WTC11 (cell line): Measurements from ENCODE around the gene PCIF1. TPM values are rescaled to one million over a fixed set of nuclear protein-coding genes. Genes with fewer than 3 reads are reported as not detected.

Experiments used
- ATAC-seq: fragments of 200-7000 bp; cut with Tn5 transposase; 2 replicates; pipeline ENCODE4 v1.10.0; 2021; ENCODE audit warnings: mild to moderate bottlenecking, moderate library complexity
- CTCF ChIA-PET: fragments of 300-600 bp; sonication (Branson Sonifier 250); formaldehyde crosslinking; loops from one replicate; lab custom pipeline; 2021; ENCODE audit warnings: antibody characterized with exemption; lab: Charles Lee
- POLR2A ChIA-PET: fragments of 350-600 bp; sonication (Branson Sonifier 250); formaldehyde crosslinking; loops from one replicate; lab custom pipeline; 2021; ENCODE audit warnings: antibody characterized with exemption; lab: Charles Lee
- DNase-seq: peaks from one replicate; pipeline ENCODE4 v3.0.0; 2021; ENCODE audit warnings: low spot score
- H3K27ac Mint-ChIP-seq: 2 replicates; pipeline ENCODE4 v1.8.0; 2021; ENCODE audit warnings: mixed read lengths
- H3K27me3 Mint-ChIP-seq: 2 replicates; pipeline ENCODE4 v1.8.0; 2021; ENCODE audit warnings: low read depth, mild to moderate bottlenecking, moderate library complexity, mixed read lengths
- H3K36me3 Mint-ChIP-seq: 2 replicates; pipeline ENCODE4 v1.8.0; 2021; ENCODE audit warnings: mixed read lengths
- H3K4me1 Mint-ChIP-seq: 2 replicates; pipeline ENCODE4 v1.8.0; 2022; ENCODE audit warnings: mixed read lengths
- H3K4me3 Mint-ChIP-seq: 2 replicates; pipeline ENCODE4 v1.8.0; 2021; ENCODE audit warnings: mild to moderate bottlenecking, moderate library complexity, mixed read lengths
- H3K9me3 Mint-ChIP-seq: 2 replicates; pipeline ENCODE4 v1.8.0; 2021; ENCODE audit warnings: mixed read lengths
- ARID4B ChIP-seq: sonication (generic); formaldehyde crosslinking; IDR thresholded peaks from 2 replicates; pipeline ENCODE4 v1.8.0; 2023; ENCODE audit warnings: missing genetic modification reagents, mild to moderate bottlenecking, borderline replicate concordance
- ATF1 ChIP-seq: sonication (generic); formaldehyde crosslinking; IDR thresholded peaks from 2 replicates; pipeline ENCODE4 v1.8.1; 2023; ENCODE audit warnings: mild to moderate bottlenecking, moderate library complexity, missing genetic modification reagents
- ERG ChIP-seq: fragments of 250-450 bp; sonication (Bioruptor Pico); IDR thresholded peaks from 2 replicates; pipeline ENCODE4 v1.8.0; 2021; ENCODE audit warnings: mild to moderate bottlenecking
- GABPB1 ChIP-seq: sonication (generic); formaldehyde crosslinking; IDR thresholded peaks from 2 replicates; pipeline ENCODE4 v1.8.1; 2023; ENCODE audit warnings: mild to moderate bottlenecking, missing genetic modification reagents
- HMGA2 ChIP-seq: fragments of 250-450 bp; sonication (Bioruptor Pico); IDR thresholded peaks from 2 replicates; pipeline ENCODE4 v1.4.0; 2021; ENCODE audit warnings: mild to moderate bottlenecking, moderate library complexity
- JAZF1 ChIP-seq: fragments of 250-450 bp; sonication (Bioruptor Pico); IDR thresholded peaks from 2 replicates; pipeline ENCODE4 v1.9.0; 2021; ENCODE audit warnings: moderate library complexity, mild to moderate bottlenecking, inconsistent platforms
- ZBTB43 ChIP-seq: sonication (generic); formaldehyde crosslinking; IDR thresholded peaks from 2 replicates; pipeline ENCODE4 v1.8.1; 2023; ENCODE audit warnings: mild to moderate bottlenecking, missing genetic modification reagents
- ZNF416 ChIP-seq: fragments of 250-450 bp; sonication (Bioruptor Pico); IDR thresholded peaks from 2 replicates; pipeline ENCODE4 v1.9.0; 2021; ENCODE audit warnings: mild to moderate bottlenecking, inconsistent platforms
- ZNF423 ChIP-seq: fragments of 250-450 bp; sonication (Bioruptor Pico); IDR thresholded peaks from 2 replicates; pipeline ENCODE4 v2.1.2; 2022; ENCODE audit warnings: mild to moderate bottlenecking, moderate library complexity
- ZNF512 ChIP-seq: sonication (generic); formaldehyde crosslinking; IDR thresholded peaks from 2 replicates; pipeline ENCODE4 v1.8.1; 2022; ENCODE audit warnings: missing genetic modification reagents, borderline replicate concordance
- total RNA-seq: library from RNA; stranded (reverse); gene quantifications from 3 replicates; pipeline ENCODE4 v1.2.3, GENCODE V29; 2021
- TF ChIP-seq, protein P1 (sequence below): sonication (generic); formaldehyde crosslinking; IDR thresholded peaks from 2 replicates; pipeline ENCODE4 v1.8.0; 2022; ENCODE audit warnings: mild to moderate bottlenecking, missing genetic modification reagents
- TF ChIP-seq, protein P2 (sequence below): sonication (generic); formaldehyde crosslinking; IDR thresholded peaks from 2 replicates; pipeline ENCODE4 v1.8.1; 2023; ENCODE audit warnings: mild to moderate bottlenecking, missing genetic modification reagents, moderate library complexity
- TF ChIP-seq, protein P3 (sequence below): sonication (generic); formaldehyde crosslinking; IDR thresholded peaks from 2 replicates; pipeline ENCODE4 v1.8.1; 2022; ENCODE audit warnings: low read depth, mild to moderate bottlenecking, moderate library complexity, missing genetic modification reagents, borderline replicate concordance
- TF ChIP-seq, protein P4 (sequence below): fragments of 250-450 bp; sonication (Bioruptor Pico); IDR thresholded peaks from 2 replicates; pipeline ENCODE4 v1.9.0; 2021; ENCODE audit warnings: mild to moderate bottlenecking

The PCIF1 gene
- total RNA-seq, 1 experiment from 2014 or later: 42.2 TPM

- ATAC-seq (no peak), DNase-seq (no peak)
- no peak overlapping the region for H3K4me3 Mint-ChIP-seq
- H3K9me3 Mint-ChIP-seq: no peaks in the 10 kb centered on the region
- TF ChIP-seq GABPB1 (CRISPR knock-in tag): no peak
- TF ChIP-seq, protein P1, sequence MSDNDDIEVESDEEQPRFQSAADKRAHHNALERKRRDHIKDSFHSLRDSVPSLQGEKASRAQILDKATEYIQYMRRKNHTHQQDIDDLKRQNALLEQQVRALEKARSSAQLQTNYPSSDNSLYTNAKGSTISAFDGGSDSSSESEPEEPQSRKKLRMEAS: no peak
- no peak for TF ChIP-seq ARID4B (CRISPR knock-in tag)
- no peak for TF ChIP-seq ZBTB43
- TF ChIP-seq ZNF423 (CRISPR knock-in tag): no peak
- no peak for TF ChIP-seq ATF1
- TF ChIP-seq JAZF1: no peak
- TF ChIP-seq, protein P2, sequence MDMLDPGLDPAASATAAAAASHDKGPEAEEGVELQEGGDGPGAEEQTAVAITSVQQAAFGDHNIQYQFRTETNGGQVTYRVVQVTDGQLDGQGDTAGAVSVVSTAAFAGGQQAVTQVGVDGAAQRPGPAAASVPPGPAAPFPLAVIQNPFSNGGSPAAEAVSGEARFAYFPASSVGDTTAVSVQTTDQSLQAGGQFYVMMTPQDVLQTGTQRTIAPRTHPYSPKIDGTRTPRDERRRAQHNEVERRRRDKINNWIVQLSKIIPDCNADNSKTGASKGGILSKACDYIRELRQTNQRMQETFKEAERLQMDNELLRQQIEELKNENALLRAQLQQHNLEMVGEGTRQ (CRISPR knock-in tag): no peak
- no peak for TF ChIP-seq ZNF512
- no peak for TF ChIP-seq HMGA2 (CRISPR knock-in tag)
- no peak for TF ChIP-seq ERG (CRISPR knock-in tag)
- TF ChIP-seq, protein P3, sequence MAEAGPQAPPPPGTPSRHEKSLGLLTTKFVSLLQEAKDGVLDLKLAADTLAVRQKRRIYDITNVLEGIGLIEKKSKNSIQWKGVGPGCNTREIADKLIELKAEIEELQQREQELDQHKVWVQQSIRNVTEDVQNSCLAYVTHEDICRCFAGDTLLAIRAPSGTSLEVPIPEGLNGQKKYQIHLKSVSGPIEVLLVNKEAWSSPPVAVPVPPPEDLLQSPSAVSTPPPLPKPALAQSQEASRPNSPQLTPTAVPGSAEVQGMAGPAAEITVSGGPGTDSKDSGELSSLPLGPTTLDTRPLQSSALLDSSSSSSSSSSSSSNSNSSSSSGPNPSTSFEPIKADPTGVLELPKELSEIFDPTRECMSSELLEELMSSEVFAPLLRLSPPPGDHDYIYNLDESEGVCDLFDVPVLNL (CRISPR knock-in tag): no peak
- no peak for TF ChIP-seq ZNF416 (CRISPR knock-in tag)
- TF ChIP-seq, protein P4, sequence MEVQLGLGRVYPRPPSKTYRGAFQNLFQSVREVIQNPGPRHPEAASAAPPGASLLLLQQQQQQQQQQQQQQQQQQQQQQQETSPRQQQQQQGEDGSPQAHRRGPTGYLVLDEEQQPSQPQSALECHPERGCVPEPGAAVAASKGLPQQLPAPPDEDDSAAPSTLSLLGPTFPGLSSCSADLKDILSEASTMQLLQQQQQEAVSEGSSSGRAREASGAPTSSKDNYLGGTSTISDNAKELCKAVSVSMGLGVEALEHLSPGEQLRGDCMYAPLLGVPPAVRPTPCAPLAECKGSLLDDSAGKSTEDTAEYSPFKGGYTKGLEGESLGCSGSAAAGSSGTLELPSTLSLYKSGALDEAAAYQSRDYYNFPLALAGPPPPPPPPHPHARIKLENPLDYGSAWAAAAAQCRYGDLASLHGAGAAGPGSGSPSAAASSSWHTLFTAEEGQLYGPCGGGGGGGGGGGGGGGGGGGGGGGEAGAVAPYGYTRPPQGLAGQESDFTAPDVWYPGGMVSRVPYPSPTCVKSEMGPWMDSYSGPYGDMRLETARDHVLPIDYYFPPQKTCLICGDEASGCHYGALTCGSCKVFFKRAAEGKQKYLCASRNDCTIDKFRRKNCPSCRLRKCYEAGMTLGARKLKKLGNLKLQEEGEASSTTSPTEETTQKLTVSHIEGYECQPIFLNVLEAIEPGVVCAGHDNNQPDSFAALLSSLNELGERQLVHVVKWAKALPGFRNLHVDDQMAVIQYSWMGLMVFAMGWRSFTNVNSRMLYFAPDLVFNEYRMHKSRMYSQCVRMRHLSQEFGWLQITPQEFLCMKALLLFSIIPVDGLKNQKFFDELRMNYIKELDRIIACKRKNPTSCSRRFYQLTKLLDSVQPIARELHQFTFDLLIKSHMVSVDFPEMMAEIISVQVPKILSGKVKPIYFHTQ (CRISPR knock-in tag): no peak
- H3K27me3 Mint-ChIP-seq: no peaks in the 10 kb centered on the region
- CTCF ChIA-PET: interaction anchor here (0.9 to 1.6 kb wide), 3 partner anchors 12 to 146 kb away, joined by 3 to 5 read pairs (median 4); no protein-coding TSS in a partner anchor
- no peaks in the 10 kb centered on the region for H3K4me1 Mint-ChIP-seq
- H3K27ac Mint-ChIP-seq: no peak overlapping the region
- peaks cover 50% of the 10 kb centered on the region for H3K36me3 Mint-ChIP-seq
- POLR2A ChIA-PET: no interaction called here
Measured at GRCh38 chr20:45944965-45945677, 10.6 kb downstream of the PCIF1 start.
